NCI-H1436 treated with DMSO at 0.1 percent for 48 hours (cell line): Measurements from ENCODE around the gene ARNT2.

ENCODE experiments used
- DNase-seq: peaks from one replicate; lab custom pipeline; 2025; lab: John Stamatoyannopoulos, UW

Gene ARNT2

DNA sequence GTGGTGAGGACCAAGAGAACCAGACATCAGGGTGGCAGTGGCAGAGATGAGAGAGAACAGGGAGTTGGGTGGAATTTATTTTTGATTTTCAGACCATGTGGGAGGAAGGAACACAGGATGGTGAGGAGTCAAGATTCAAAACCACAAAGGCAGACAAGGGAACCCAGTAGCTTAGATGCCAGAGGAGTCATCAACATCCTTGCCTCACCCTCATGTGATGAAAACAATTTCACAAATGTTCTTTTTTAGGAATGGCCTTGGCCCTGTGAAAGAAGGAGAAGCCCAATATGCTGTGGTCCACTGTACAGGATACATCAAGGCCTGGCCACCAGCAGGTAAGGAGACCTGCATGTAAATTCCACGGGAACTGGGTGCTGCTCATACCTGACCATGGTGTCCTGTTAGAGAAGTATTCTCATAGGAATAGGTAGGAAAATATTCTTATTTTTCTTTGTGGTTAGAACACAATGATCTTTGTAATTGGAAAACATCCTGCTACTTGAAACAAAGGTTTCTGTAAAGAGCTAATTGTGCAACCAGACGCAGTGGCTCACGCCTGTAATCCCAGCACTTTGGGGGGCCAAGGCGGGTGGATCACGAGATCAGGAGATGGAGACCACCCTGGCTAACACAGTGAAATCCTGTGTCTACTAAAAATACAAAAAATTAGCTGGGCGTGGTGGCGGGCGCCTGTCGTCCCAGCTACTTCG is 110.0 kb downstream of the ARNT2 start:
- no peak for DNase-seq

DNA sequence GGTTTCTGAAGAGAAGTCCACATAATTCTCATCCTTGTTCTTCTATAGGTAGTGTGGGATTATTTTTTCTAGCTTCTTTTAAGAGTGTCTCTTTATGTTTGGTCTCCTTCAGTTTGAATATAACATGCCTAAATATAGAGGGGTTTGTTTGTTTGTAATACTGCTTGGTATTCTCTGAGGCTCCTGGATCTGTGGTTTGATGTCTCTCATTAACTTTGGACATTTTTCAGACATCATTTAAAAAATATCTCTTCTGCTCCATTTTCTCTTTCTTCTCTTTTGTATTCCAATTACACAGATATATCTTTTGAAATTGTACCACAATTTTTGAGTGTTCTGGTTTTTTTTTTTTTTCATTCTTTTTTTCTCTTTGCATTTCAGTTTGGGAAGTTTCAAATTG is 113.1 kb downstream of the ARNT2 start:
- DNase-seq: no peak

DNA sequence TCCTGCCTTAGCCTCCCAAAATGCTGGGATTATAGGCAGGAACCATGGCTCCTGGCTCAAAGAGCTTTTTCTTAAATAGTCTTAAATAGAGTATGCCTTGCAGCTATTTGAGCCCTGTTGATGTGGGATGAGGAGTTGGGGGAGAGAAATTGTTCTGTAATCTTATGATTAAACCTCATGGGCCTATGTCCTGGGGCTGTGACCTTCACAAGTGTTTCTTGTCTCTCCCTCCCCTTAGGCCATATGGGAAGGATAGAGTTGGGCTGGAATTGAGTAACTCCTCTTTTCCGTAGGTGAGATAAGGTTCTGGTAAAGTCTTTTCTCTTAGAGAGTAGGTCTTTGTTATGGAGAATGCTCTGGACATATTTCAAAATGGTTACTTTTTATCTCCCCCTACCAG is 114.3 kb downstream of the ARNT2 start:
- DNase-seq: no peak

DNA sequence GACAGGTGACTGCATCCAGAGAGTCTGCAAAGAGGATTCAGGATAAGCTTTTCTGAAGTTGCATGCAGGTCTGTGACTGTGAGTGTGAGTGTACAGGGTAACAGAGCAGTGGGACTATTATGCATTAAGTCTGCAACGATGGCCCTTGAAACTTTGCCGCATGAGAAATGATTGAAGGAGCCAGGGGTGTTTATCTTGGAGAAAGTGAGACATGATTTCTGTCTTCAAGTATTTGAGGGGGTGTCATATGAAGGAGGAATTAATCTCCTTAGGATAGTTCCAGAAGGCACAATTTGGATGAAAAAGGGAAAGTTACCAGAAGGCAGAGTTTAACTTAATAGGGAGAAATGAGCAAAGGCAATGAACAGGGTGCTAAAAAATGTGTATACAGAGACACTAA is 119.6 kb downstream of the ARNT2 start:
- DNase-seq: no peak

DNA sequence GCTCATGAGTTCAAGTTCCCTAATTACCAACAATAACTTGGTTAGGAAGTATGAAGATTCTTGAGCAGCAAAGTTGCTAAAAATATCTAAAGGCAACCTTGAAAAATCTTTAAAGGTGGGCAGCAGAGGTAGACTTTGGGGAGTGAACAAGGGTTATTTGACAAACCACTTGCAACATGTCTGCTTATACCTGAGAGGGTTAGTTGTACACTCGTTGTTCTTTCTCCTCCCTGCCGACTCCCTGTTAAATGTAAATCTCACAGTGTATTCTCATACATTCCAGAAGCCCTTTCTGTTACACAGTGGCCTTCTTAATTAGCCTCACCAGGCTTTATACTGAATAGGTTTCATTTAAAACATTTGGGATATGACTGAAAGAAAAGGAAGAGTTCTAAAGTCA is 121.7 kb downstream of the ARNT2 start:
- DNase-seq: no peak

DNA sequence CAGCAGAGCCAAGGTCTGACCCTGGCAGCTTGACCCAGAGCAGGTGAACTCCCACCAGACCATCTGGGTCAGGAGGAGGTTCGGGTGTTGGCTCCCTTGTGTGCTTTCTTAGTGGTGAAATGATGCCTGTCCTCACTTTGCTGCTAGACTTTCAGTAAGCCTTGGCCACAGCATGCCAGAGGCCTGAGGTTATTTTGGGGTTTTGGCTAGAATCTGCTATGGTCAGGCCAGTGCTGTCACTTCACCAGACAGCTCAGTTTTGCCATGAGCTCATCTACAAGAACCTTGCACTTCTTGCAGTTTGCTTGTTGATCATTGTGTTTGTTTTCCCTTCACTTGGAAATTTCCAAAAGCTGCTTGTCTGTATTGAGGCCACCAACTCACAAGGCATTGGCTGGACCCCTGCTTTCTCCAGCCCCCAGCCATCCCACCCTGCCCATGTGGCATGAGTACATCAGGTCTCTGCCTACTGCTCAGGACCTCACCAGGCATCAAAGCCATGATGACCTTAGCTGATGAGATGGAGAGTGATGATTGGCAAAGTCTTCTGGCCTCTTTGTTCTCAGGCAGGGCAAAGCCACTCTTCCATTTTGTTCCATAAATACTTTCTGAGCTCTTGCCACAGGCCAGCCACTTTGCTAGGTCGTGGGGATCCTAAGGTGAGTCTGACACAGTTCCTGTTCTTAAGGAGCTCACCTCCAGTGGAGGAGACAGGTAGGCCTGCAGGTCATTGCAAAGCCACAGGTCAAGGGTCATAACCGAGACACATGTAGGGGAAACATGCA is 122.6 kb downstream of the ARNT2 start:
- DNase-seq: no peak

DNA sequence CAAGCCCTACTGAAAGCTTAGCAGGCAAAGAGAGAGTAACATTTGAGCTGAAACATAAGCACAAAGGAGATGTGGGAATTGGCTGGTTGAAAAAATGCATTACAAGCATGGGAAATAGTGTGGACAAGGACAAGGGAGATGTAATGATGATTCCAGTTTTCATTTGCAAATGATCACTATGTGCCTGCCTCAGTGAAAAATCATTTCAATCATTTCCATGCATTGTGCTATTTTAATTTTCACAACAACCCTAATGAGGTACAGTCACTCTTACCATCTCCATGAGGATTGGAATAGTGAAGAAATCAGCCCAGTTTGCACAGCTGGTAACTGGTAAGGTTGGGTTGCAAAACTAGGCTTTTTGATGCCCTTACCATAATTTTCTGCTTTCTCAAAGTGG is 123.2 kb downstream of the ARNT2 start:
- DNase-seq: no peak

DNA sequence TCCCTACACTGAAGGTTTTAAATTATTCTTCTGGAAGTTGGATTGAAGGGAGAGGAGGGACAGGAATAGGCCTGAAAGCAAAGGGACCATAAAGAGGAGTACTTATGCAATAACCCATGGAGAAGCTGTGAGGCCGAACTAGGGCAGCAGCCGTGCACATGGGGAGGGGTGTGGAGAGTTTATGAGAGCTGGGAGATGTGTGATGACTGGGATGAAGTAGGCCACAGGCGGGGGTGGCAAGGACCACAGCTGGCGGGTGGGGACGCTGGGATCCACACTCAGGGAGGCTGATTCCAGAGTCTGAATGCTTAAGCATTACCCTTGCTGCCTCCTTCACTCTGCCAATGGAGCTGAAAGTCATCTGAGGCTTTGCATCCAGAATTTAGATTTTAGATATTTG is 123.8 kb downstream of the ARNT2 start:
- no peak for DNase-seq

DNA sequence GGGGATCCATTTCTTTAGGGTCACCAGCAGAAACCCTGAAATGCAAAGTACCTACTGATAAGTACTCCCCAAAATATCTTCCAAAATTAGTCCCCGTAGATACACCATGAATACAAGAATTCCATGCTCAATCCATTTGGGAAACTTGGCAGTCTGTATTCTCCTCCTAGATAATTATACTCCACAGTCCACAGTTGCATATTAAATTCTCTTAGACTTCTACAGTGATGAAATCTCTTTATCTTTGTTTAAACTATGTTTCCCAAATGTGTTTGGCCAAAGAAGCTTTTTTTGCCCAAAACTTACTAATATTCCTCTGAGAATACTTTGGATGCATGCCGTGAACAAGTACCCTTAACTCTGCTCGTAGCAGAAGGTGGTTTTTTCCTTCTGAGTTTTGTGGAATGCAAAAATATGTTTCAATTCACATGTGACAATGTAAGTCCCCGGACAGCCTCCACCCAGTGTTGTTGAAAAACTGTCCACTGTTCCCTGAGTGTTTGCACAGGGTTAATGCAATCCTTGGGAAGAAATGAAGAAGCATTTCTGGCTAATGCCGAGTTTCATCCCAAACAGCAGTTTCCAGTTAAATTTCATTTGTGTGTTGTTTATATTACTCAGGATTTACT is 126.7 kb downstream of the ARNT2 start:
- DNase-seq: no peak

DNA sequence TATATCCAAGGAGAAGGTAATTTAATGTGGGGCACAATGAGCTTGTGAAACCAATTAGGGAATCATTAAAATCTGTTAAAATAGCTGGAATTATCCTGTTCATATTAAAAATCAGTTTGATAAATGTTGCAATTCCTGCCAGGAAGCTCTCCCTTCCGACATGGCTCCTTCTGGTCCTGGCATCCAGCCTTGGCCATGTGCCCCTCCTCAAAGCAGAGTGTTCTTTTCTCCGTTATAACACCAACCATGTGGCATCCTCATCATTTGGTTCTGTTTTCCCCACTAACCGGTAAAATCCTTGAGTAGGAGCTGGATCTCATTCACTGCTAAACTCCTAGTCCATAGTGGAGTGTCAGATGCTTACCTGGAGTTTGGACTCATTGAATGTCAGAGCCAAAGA is 127.2 kb downstream of the ARNT2 start:
- DNase-seq: no peak

DNA sequence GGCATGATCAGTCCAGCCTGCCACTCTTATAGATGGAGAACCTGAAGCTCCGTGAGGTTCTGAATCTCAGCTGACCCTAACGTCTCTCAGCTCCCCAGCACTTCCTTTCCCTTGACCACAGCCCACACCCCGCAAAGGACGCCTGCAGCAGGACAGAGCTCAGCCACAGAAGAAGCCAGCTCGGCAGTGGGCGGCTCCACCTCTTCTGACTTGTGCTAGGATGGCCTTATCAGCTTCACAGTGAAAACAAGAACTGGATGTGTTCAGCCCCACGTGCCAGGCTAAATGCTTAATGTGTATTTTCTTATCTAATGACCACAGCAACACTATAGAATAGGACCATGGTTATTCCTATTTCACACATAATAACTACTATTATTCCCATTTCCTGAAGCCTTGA is 127.6 kb downstream of the ARNT2 start:
- DNase-seq: no peak

DNA sequence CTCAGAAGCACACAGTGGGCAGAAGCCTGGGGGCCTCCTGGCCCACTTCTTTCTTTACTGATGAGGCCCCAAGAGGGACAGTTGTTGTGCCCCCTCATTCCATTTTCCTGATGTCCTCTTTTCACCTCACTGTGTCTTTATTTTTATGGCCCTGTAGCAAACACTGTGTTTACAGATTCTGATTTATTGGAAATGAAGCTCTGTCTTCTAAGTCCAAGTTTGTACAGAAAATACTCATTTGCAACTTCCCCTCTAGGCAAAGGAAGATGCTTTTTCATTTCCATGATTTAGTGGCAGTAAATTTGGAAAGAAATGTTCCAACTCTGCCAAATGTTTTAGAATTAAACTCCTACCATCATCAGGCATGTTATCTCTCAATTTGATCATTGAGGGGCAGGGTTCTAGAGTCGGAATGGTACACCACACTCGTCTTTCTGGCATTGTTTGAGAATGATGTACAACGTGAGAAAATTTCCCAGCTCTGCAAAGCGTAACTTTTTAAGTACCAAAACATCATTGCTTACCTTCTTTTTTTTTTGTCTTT is 129.7 kb downstream of the ARNT2 start:
- no peak for DNase-seq

DNA sequence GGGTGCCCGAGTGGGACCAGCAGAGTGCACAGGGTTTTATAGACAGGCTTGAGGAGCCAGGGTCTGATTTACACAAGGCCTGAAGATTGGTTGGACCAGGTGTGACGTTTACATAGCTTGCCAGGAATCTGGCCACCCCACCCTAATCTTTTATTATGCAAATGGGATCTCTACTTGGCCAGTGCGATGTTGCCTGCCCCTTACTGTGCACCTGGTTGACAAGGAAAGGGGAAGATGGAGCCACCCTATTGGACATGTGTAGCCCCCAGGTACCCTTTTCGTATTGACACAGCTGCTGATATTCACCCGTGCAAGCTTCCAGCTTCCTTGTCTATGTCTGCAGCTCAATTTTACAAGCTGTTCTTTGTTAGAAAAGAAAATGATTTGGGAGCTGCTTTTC is 132.0 kb downstream of the ARNT2 start:
- DNase-seq: peak; percentile 88

DNA sequence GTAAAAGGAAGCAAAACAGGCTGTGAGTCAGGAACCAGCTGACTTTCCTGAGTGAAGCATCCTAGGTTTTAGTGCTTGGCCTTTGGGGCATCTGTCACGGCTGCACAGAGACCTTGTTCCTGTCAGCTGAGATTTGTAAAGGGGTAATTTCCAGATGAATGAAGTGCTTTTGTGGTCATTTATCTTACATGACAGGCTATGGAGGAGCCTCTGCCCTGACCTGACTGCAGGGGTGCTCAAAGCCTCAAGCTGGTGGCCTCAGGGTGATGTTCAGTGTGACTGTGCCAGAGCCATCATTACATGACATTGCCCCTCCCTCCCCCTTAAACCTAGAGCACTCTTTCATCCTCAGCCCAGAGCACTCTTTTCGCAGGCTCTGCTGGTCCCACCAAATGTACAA is 132.5 kb downstream of the ARNT2 start:
- DNase-seq: peak; percentile 60

DNA sequence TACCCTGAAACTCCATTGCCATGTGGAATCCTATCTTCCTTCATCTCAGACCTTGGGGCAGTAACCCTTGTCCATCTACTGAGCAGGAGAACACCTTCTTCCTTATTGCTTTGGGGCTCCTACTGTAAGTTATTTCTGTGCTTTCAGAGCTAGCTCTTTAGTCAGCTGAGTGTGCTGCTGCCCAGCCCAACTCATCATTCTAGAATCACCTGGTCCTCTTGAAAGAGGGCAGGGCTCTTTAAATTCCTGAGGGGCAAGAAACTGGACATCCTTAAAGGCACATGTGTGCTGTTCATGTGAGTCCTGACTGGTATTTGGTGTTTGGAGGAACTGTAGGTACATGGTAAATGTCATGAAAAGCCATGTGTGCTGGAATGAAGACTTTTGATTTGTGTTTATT is 140.9 kb downstream of the ARNT2 start:
- DNase-seq: no peak

DNA sequence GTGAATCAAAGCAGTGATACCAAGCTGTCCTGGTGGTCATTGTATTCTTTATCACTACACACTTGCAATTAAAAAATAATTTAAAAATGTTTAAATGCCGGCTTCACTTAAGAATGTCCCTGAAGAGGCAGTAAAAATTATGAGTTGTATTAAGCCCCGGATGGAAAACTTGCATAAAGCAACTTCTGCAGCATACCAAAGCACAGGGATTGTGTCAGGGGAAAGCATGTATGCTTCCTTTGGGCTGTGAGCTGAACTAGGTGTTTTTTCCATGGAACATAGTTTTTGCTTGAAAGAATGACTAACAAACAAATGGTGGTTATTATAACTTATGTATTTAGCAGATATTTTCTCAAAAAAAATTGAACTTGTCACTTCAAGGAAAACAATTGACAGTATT is 143.1 kb downstream of the ARNT2 start:
- no peak for DNase-seq

DNA sequence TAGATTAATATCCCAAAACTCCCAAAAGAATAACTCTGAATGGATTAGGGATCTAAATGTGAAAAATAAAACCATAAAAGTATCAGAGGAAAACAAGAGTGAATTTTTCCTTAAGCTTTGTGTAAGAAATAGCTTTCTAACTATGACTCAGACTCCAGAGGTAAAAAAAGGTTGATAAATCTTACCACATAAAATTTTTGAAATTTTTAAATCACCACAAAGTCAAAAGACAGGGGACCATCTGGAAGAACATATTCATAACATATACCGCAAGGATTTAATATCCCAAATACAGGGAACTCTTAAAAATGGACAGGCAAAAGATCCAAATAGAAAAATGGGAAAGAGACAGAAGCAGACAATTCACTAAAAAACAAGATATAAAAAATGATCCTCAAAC is 145.0 kb downstream of the ARNT2 start:
- DNase-seq: no peak

DNA sequence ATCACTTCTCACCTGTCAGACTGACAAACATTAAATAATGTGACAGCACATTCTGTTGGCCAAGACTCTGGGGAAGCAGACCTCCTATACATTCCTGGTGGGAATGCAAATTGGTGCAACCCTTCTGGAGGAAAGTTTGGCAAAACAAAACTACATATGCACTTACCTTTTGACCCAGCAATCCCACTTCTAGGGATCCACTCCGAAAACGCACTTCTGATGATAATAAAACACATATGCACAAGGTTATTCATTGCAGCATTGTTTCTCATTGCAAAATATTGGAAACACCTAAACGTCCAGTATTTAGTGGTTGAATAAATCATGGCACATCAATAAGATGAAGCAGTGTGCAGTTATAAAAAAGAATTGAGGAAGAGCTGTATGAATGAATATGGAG is 145.5 kb downstream of the ARNT2 start:
- no peak for DNase-seq

DNA sequence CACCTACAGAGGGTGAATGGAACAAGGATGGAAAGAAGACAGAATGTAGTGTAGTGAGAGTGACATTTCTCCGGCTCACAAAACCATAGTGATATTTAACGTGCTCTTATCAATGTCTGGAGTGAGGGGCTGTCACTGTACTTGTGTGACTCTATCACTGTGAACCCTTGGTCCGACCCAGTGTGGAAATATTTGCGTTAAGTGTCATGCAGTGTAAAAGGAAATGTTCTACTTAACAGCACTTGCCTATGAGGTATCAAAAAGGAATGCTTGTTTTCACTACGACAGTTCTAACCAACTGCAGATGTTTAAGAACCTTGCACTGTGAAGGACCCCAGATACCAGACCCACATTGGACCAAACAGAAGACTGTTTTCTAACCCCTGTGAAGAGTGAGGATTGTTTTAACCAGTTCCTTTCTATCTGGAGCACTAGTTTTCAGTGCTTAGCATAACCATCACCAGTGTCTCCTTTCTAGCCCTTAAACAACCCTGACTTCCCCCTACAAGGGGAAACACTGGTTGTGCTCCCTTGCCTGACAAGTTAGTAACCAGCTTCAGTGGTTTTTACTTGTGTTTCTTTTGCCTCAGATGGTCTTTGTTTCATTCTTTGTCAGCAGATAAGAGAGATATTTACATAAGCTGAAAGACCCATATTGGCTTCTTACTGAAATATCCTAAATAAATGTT is 146.2 kb downstream of the ARNT2 start:
- DNase-seq: no peak

DNA sequence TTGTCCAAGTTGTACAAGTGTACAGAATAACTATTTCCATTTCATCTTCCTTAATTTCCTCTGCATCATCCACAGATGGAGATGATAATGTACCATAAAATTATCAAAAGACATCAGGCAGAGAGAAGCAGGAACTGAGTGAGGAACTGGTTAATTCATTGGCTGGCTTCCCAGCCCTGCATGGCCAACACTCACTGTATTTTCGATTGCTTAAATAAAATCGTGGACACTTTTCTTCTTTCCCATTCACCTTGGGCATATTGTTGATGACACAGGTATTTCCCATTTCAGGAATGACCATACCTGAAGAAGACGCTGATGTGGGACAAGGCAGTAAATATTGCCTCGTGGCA is 146.7 kb downstream of the ARNT2 start:
- no peak for DNase-seq

DNA sequence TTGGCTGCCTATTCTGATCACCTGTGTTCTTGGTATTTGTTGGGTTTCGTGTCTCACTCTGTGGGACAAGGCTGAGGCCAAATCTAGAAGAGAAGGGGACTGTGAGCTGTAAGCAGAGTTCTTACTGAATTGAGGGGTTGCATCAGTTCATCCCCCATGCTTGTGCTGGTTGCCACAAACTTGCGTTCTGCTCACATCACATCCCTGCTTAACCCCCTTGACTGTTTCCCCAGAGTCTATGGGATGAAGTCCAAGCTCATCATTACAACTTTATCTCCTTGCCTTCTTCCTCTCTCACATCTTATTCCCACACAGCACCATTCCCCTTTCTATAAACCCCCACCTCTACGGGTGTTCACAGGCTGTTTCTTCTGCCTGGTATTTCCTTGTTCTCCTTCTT is 147.2 kb downstream of the ARNT2 start:
- no peak for DNase-seq

DNA sequence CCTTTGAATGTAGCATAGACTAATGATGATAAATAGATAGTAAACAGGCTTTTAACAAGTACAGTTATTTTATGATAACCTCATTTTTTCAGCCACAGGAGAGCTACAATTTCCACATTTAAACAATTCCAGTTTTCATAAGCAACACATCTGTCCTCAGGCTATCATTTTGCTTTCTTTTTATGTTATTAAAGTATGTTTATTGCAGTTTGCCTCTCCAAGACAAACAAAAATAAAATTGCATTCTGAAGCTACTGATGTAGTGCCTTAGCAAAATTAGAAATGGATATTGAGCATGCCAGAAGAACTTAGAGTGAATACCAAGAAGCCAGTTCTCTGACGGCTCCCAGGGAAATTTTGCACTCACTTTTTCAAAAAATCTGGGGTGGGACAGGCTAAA is 150.4 kb downstream of the ARNT2 start:
- no peak for DNase-seq
